ENCODE measurements around the gene GOT1.

- TF ChIP-seq CTCF (IDR thresholded peaks at IDR 0.05) (no peak; the same call in 1 of the 2 replicates), REST (IDR thresholded peaks at IDR 0.05; ENCODE audit: insufficient read depth in 1 of 2, low read depth in 2 of 2, low read length in 1 of 2) (no peak)
These were observed 69.5 kb downstream of the GOT1 start for GRCh38 chr10:99360934-99361333.
